ENCODE data around the gene EXO5. TPM values are rescaled to one million over a fixed set of nuclear protein-coding genes. Genes with fewer than 3 reads are reported as not detected.
"Not testable (repeated sequence)": the region's sequence is repeated elsewhere in the genome, so short reads cannot be mapped to it uniquely, and the experiment has no call there.

EXO5 gene
- total RNA-seq, 1 donor from 2014 or later: 9.7 TPM

DNA sequence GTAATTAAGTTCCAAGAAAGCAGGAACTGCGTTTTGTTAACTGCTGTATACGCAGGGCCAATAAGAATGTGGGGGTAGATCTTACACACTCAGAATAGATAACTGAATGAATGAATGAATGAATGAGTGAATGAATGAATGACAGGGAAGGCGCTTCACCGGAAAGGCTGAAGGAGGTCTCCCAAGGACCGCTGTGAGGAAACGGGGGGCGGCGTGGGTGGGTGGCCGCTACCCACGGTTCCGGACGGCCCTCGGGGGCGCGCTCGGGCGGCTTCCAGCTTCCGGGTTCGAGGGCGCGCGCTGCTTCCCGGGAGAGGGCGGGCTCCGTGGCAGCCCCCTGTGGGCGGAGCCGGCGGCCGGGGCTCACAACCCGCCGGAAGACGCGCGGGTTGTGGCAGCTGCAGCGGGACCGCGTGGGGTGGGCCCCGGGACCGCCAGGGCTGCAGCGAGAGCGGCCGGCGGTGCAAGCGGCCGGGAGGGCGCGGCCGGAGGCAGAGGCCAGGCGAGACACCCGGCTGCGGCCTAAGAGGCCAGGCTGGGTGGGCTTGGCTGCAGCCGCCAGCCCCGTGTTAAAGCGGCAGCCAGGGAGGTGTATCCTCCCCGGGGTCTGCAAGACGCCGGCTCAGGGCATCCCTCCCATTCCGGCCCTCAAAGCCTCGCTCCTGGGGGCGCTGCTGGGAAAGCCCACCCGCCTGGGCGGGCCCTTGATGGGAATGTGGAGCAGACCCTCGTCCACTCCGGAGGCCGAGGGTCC is 31.5 kb upstream of the EXO5 start, which contains the start of gene ZFP69:
Gene ZFP69, plus strand, starts transcription at position 367 of the 754 bp plus-strand sequence. CDS start 2,072 bp downstream, outside the sequence.
- Mint-ChIP-seq H3K36me3 (ENCODE audit: unreplicated experiment) (peaks cover 19% of the 10 kb centered on the region), H3K27ac (ENCODE audit: unreplicated experiment) (peak within 1 kb of the TSS; percentile 54), H3K4me3 (ENCODE audit: unreplicated experiment) (peak within 1 kb of the TSS; percentile 83), H3K9me3 (ENCODE audit: unreplicated experiment) (peaks cover 24% of the 10 kb centered on the region), H3K27me3 (ENCODE audit: unreplicated experiment) (no peaks in the 10 kb centered on the region), H3K4me1 (ENCODE audit: unreplicated experiment) (peaks cover 16% of the 10 kb centered on the region)
- TF ChIP-seq, protein P1, sequence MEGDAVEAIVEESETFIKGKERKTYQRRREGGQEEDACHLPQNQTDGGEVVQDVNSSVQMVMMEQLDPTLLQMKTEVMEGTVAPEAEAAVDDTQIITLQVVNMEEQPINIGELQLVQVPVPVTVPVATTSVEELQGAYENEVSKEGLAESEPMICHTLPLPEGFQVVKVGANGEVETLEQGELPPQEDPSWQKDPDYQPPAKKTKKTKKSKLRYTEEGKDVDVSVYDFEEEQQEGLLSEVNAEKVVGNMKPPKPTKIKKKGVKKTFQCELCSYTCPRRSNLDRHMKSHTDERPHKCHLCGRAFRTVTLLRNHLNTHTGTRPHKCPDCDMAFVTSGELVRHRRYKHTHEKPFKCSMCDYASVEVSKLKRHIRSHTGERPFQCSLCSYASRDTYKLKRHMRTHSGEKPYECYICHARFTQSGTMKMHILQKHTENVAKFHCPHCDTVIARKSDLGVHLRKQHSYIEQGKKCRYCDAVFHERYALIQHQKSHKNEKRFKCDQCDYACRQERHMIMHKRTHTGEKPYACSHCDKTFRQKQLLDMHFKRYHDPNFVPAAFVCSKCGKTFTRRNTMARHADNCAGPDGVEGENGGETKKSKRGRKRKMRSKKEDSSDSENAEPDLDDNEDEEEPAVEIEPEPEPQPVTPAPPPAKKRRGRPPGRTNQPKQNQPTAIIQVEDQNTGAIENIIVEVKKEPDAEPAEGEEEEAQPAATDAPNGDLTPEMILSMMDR (IDR thresholded peaks at IDR 0.05): peak; percentile 8
- DNase-seq (ENCODE audit: extremely low spot score, unreplicated experiment): peak; percentile 88

DNA sequence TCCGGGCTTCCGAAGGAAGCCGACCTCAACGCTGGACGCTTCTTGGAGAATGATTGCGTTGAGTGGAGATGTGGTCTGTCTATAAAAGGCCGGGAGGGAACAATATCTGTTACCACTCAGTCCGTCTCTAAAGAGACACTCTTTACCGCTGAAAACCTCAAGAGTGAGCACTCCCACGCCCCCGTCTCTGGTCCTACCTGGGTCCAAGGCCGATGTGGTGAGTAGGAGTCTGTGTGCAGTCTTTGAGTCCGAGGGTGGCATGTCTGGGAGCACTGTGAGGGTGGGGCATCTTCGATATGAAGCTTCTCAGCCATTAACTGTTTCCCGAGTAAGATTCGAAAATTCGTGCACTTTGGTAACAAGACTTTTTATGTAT is 30.9 kb upstream of the EXO5 start:
- H3K27me3 Mint-ChIP-seq (ENCODE audit: unreplicated experiment): no peaks in the 10 kb centered on the region
- peak overlapping the region; percentile 83 for H3K4me3 Mint-ChIP-seq (ENCODE audit: unreplicated experiment)
- H3K36me3 Mint-ChIP-seq (ENCODE audit: unreplicated experiment): peaks cover 24% of the 10 kb centered on the region
- TF ChIP-seq, protein P1 (IDR thresholded peaks at IDR 0.05): no peak
- no peak for DNase-seq (ENCODE audit: extremely low spot score, unreplicated experiment)
- H3K27ac Mint-ChIP-seq (ENCODE audit: unreplicated experiment): peak overlapping the region; percentile 54
- H3K4me1 Mint-ChIP-seq (ENCODE audit: unreplicated experiment): peaks cover 16% of the 10 kb centered on the region
- peaks cover 24% of the 10 kb centered on the region for H3K9me3 Mint-ChIP-seq (ENCODE audit: unreplicated experiment)

DNA sequence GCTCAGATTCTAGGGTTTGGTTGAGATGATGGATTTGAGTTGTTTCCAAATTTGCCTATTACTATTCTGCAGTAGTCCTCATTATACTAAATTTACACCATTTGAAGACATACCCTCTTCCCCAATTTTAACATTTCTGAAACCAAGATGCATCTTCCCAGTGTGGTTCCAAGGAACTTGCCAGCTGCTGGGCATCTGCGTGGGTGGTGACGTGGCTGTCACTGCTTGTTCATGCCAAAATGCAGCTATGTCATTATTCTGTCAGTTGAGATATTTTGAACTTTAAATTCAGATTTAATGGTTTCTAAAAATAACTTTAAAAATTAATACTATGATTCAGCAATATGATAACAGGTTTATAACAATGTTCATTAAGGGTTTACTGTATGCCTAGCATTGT is 30.3 kb upstream of the EXO5 start:
- Mint-ChIP-seq H3K9me3 (ENCODE audit: unreplicated experiment) (peaks cover 21% of the 10 kb centered on the region), H3K4me3 (ENCODE audit: unreplicated experiment) (peak overlapping the region; percentile 83), H3K4me1 (ENCODE audit: unreplicated experiment) (peaks cover 16% of the 10 kb centered on the region), H3K27ac (ENCODE audit: unreplicated experiment) (peak overlapping the region; percentile 54), H3K27me3 (ENCODE audit: unreplicated experiment) (no peaks in the 10 kb centered on the region), H3K36me3 (ENCODE audit: unreplicated experiment) (peaks cover 25% of the 10 kb centered on the region)
- DNase-seq (ENCODE audit: extremely low spot score, unreplicated experiment): no peak
- TF ChIP-seq, protein P1 (IDR thresholded peaks at IDR 0.05): no peak

DNA sequence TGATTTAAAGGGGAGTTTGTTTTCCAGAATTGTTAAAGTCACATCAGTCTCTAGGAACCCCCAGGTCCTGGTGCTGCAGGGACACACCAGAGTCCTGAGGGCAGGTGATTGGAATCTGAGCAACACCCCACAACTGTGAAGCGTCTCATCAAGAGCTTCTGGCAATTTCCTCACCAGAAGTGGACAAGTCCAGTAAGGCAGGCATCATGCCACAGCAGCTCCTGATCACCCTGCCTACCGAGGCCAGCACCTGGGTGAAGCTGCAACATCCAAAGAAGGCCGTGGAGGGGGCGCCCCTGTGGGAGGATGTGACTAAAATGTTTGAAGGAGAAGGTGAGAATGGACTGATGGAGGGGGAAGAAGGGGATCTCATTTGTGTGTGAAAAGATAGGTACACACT is 29.4 kb upstream of the EXO5 start:
- Mint-ChIP-seq H3K27ac (ENCODE audit: unreplicated experiment) (no peak overlapping the region), H3K4me3 (ENCODE audit: unreplicated experiment) (no peak overlapping the region), H3K27me3 (ENCODE audit: unreplicated experiment) (no peaks in the 10 kb centered on the region), H3K4me1 (ENCODE audit: unreplicated experiment) (peaks cover 16% of the 10 kb centered on the region), H3K36me3 (ENCODE audit: unreplicated experiment) (peaks cover 29% of the 10 kb centered on the region), H3K9me3 (ENCODE audit: unreplicated experiment) (peaks cover 15% of the 10 kb centered on the region)
- no peak for DNase-seq (ENCODE audit: extremely low spot score, unreplicated experiment)
- TF ChIP-seq, protein P1 (IDR thresholded peaks at IDR 0.05): no peak

DNA sequence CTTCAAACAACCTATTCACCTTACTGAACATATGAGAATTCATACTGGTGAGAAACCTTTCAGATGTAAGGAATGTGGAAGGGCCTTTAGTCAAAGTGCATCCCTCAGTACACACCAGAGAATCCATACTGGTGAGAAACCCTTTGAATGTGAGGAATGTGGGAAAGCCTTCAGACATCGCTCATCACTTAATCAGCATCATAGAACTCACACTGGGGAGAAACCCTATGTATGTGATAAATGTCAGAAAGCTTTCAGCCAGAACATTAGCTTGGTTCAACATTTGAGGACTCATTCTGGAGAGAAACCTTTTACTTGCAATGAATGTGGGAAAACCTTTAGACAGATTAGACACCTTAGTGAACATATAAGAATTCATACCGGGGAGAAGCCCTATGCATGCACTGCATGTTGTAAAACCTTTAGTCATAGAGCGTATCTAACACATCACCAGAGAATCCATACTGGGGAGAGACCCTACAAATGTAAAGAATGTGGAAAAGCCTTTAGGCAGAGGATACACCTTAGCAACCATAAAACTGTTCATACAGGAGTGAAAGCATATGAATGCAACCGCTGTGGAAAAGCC is 13.2 kb upstream of the EXO5 start:
- H3K9me3 Mint-ChIP-seq (ENCODE audit: unreplicated experiment): peaks cover 50% of the 10 kb centered on the region
- no peak for DNase-seq (ENCODE audit: extremely low spot score, unreplicated experiment)

DNA sequence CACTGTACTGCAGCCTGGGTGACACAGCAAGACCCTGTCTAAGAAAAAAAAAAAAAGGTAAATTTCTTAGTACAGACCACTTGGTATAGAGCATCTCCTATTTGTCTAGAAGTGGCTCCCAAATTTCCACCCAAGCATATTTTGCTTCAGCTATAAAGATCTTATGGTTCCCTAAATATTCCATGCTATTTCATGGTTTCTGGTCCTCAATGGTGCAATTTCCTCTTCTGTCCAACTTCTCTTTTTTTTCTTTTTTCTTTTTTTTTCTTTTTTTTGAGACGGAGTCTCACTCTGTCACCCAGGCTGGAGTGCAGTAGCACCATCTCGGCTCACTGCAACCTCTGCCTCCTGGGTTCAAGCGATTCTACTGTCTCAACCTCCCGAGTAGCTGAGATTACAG is 5.9 kb upstream of the EXO5 start:
- Mint-ChIP-seq H3K36me3 (ENCODE audit: unreplicated experiment) (peaks cover 44% of the 10 kb centered on the region), H3K9me3 (ENCODE audit: unreplicated experiment) (peaks cover 37% of the 10 kb centered on the region)
- H3K4me3 Mint-ChIP-seq (ENCODE audit: unreplicated experiment); H3K4me1 Mint-ChIP-seq (ENCODE audit: unreplicated experiment); DNase-seq (ENCODE audit: extremely low spot score, unreplicated experiment); H3K27ac Mint-ChIP-seq (ENCODE audit: unreplicated experiment); H3K27me3 Mint-ChIP-seq (ENCODE audit: unreplicated experiment): not testable (repeated sequence)

More for the DNA sequence above, 13.2 kb upstream of the EXO5 start:
- H3K4me1 Mint-ChIP-seq (ENCODE audit: unreplicated experiment): no peaks in the 10 kb centered on the region
- no peak overlapping the region for H3K27ac Mint-ChIP-seq (ENCODE audit: unreplicated experiment)
- no peaks in the 10 kb centered on the region for H3K27me3 Mint-ChIP-seq (ENCODE audit: unreplicated experiment)
- H3K4me3 Mint-ChIP-seq (ENCODE audit: unreplicated experiment): no peak overlapping the region
- TF ChIP-seq, protein P1 (IDR thresholded peaks at IDR 0.05): no peak
- H3K36me3 Mint-ChIP-seq (ENCODE audit: unreplicated experiment): peaks cover 72% of the 10 kb centered on the region

Data from osteocyte (in vitro differentiated cells).